ENCODE measurements around the gene CHRNA10.
A peak's percentile ranks its signal among the peaks of the same experiment; 100 is the strongest.
"Not testable (repeated sequence)": the region's sequence is repeated elsewhere in the genome, so short reads cannot be mapped to it uniquely, and the experiment has no call there.

The CHRNA10 gene

GRCh38 chr11:3665336-3666022, 5.7 kb downstream of the CHRNA10 start:
- DNase-seq (ENCODE audit: low read depth in 2 of 2, low spot score in 1 of 2) = no peak

DNA sequence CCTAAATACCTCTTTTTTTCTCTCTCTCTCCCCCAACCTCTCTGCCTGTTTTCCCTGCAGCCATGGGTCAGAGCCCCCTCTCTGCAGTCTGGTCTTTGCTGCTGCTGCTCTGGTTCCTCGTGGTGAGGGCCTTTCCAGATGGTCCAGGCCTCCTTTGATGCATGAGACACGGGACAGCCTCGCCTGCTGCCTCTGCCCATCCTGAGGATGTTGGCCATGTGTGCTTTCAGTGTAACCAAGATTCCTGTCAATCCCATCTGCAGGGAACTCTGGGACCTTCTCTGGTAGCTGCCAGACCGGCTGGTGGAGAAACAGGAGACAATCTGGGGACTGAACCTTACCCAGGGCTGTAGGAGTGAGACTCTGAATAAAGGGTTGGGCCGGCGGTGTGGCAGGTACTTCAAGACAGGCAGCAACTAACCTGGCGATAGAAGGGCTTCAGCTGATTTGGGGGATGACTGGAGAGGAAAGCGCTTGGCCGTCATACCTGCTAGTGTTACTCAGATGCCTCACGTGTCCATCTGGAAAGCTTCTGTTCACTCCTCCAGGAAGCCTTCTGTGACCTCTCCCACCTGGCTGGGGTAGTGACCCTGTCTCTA, 7.1 kb downstream of the CHRNA10 start:
- DNase-seq (ENCODE audit: low read depth in 2 of 2, low spot score in 1 of 2) = no peak

DNA sequence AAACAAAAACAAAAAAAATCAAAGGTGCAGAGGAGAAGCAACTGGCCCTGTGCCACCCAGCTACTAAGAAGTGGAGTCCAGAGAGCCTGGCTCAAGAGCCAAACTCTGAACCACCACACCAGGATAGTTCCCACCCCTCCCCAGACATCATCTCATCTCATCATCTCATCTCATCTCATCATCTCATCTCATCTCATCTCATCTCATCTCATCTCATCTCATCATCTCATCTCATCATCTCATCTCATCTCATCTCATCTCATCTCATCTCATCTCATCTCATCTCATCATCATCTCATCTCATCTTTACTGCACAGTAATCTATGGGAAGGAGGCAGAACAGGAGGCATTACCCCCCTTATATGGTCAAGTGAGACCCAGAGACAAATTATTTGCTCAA, 8.3 kb downstream of the CHRNA10 start:
- DNase-seq (ENCODE audit: low read depth in 2 of 2, low spot score in 1 of 2) = no peak

DNA sequence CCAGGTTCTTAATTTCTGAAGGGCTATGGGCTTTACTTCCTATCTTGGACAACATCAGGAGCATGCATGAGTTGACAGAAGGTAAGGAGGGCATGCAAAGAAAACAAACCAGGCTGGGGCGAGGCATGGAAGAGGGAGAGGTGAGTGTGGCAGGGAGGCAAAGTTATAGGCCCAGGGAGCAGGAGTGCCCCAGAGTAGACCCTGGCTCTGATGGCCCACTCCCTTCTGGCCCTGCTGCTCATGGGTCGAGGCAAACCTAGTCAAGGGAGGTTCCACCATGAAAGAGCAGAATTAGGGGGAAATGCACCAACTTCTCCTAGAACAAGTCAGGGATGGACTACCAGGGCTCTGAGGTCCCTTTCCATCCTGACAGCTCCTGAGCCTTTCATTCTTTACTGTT, 10.2 kb downstream of the CHRNA10 start:
- no peak for DNase-seq (ENCODE audit: low read depth in 2 of 2, low spot score in 1 of 2)

DNA sequence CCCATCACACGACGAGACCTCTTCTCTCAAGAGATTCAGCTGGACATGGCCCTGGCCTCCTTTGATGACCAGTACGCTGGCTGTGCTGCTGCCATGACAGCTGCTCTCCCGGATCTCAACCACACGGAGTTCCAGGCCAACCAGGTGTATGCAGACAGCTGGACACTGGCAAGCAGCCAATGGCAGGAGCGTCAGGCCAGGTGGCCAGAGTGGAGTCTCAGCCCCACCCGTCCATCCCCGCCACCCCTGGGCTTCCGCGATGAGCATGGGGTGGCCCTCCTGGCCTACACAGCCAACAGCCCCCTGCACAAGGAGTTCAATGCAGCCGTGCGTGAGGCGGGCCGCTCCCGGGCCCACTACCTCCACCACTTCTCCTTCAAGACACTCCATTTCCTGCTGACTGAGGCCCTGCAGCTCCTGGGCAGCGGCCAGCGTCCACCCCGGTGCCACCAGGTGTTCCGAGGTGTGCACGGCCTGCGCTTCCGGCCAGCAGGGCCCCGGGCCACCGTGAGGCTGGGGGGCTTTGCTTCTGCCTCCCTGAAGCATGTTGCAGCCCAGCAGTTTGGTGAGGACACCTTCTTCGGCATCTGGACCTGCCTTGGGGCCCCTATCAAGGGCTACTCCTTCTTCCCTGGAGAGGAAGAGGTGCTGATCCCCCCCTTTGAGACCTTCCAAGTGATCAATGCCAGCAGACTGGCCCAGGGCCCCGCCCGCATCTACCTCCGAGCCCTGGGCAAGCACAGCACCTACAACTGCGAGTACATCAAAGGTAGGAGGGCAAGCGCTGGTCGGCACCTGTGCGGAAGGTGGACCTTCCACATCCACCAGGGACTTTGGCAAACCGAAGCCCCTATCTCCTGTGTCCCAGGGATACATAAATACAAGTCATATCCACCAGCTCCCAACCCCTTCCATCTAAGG, 11.3 kb downstream of the CHRNA10 start:
- DNase-seq (ENCODE audit: low read depth in 2 of 2, low spot score in 1 of 2) = no peak

- DNase-seq (ENCODE audit: low read depth in 2 of 2, low spot score in 1 of 2) = no peak
These were observed 12.9 kb downstream of the CHRNA10 start for GRCh38 chr11:3658252-3658651.

GRCh38 chr11:3657331-3657730, 13.9 kb downstream of the CHRNA10 start:
- DNase-seq (ENCODE audit: low read depth in 2 of 2, low spot score in 1 of 2) = not testable (repeated sequence)

- no peak for DNase-seq (ENCODE audit: low read depth in 2 of 2, low spot score in 1 of 2)
These were observed 15.6 kb downstream of the CHRNA10 start for GRCh38 chr11:3655547-3655946.

GRCh38 chr11:3652514-3652913, 18.7 kb downstream of the CHRNA10 start:
- DNase-seq (ENCODE audit: low read depth in 2 of 2, low spot score in 1 of 2) = not testable (repeated sequence)

DNA sequence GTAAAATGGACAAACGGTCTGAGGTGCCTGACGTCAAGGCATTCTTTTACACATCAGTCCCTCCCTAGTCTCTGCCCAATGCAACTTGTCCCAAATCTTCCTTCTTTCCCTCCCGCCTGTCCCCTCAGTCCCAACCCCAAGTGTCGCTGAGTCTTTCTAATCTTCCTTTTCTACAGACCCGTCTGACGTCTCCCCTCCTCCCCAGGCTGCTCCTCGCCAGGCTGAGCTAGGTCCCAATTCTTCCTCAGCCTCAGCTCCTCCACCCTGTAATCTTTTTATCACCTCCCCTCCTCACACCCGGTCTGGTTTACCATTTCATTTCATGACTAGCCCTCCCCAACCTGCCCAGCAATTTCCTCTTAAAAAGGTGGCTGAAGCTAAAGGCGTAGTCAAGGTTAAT, 21.8 kb downstream of the CHRNA10 start:
- DNase-seq (ENCODE audit: low read depth in 2 of 2, low spot score in 1 of 2) = not testable (repeated sequence)

DNA sequence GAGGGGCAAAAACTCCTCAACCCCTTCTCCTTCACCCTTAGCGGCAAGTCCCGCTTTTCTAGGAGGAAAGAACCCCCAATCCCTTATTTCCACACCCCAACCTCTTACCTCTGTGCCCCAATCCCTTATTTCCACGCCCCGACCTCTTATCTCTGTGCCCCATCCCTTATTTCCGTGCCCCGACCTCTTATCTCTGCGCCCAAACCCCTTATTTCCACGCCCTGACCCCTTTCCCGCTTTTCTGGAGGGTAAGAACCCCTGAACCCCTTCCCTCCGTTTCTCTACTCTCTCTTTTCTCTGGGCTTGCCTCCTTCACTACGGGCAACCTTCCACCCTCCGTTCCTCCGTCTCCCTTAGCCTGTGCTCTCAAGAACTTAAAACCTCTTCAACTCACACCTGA, 22.3 kb downstream of the CHRNA10 start:
- DNase-seq (ENCODE audit: low read depth in 2 of 2, low spot score in 1 of 2) = not testable (repeated sequence)

GRCh38 chr11:3645552-3645951, 25.6 kb downstream of the CHRNA10 start:
- DNase-seq (ENCODE audit: low read depth in 2 of 2, low spot score in 1 of 2) = no peak

DNA sequence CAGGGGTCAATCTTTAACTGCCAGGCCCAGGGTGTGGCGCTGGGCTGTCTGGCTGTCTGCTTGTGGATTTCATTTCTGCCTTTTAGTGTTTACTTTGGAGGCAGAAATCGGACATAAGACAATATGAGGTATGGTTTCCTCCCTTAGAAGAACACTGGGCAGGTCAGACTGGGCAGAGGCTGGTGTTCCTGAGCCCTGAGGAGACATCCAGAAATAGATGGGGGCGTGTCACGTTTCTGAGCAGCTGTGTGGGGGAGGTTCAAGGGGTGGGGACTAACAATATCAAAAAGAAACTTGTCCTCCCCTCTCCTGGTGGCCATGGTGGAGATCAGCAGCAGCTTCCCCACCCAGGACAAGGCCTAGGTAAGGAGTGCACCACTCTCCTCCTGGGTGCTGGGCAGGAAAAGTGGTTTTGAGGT, 26.4 kb downstream of the CHRNA10 start, which contains the start of gene ART1:
Gene ART1 (plus strand): TSS at position 312 of the 419 bp plus-strand sequence. CDS start 14,086 bp downstream, outside the sequence.
- no peak for DNase-seq (ENCODE audit: low read depth in 2 of 2, low spot score in 1 of 2)

DNA sequence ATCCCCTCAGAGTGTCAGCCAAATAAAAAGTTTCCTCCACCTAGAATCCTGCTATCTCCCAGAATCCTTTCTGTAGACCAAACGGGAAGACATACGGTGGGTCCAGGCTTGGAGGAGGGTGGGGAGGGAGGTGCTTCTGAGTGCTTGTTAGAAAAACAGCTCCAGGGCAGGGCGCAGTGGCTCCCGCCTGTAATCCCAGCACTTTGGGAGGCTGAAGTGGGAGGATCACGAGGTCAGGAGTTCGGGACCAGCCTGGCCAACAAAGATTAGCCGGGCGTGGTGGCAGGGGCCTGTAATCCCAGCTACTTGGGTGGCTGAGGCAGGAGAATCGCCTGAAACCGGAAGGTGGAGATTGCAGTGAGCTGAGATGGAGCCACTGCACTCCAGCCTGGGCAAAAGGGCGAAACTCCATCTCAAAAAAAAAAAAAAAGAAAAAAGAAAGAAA, 28.1 kb downstream of the CHRNA10 start:
- not testable (repeated sequence) for DNase-seq (ENCODE audit: low read depth in 2 of 2, low spot score in 1 of 2)

- peak; percentile 8 to 60 for DNase-seq (ENCODE audit: low read depth in 2 of 2, low spot score in 1 of 2)
These were observed 28.9 kb downstream of the CHRNA10 start for GRCh38 chr11:3642071-3642951.

GRCh38 chr11:3641701-3642070, 29.5 kb downstream of the CHRNA10 start, which contains the start of gene ART5:
TSS of gene ART5 (minus strand) at chr11:3641992. CDS start at chr11:3641862, 130 bp downstream.
- no peak for DNase-seq (ENCODE audit: low read depth in 2 of 2, low spot score in 1 of 2)

DNA sequence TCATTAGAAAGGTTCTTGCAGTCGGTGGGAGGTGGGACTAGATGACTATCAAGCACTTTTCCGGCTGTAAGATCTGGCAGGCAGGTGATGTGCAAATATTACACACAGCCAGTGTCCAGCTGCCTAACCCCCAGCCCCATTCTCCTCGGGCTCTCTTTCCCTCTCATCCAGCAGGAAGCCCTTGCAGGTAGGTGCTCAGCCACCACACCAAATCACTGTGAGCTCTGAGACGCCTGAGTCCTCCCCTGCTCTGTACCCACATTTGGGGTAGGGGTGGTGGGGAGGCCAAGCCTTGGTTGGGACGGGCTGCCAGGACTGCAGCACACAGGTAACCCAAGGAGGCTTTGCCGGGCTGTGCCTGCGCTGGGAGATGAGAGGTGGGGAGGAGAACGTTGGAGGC, 30.0 kb downstream of the CHRNA10 start:
- DNase-seq (ENCODE audit: low read depth in 2 of 2, low spot score in 1 of 2) = no peak

- DNase-seq (ENCODE audit: low read depth in 2 of 2, low spot score in 1 of 2) = no peak
These were observed 31.3 kb downstream of the CHRNA10 start for GRCh38 chr11:3639841-3640240.

GRCh38 chr11:3638513-3638912, 32.7 kb downstream of the CHRNA10 start:
- DNase-seq (ENCODE audit: low read depth in 2 of 2, low spot score in 1 of 2) = no peak

- no peak for DNase-seq (ENCODE audit: low read depth in 2 of 2, low spot score in 1 of 2)
These were observed 34.0 kb downstream of the CHRNA10 start for GRCh38 chr11:3637201-3637600.
